Fibroblast of lung (primary cell): ENCODE measurements around the gene SYT9.
"Not testable (repeated sequence)": the region's sequence is repeated elsewhere in the genome, so short reads cannot be mapped to it uniquely, and the experiment has no call there.

ENCODE experiments used
- CTCF ChIP-seq, 2 donors: IDR thresholded peaks in 1 of 2; conservative IDR thresholded peaks in 1 of 2; 1 replicate in 1 of 2; 2 replicates in 1 of 2; pipeline ENCODE4 v1.5.1; 2011 to 2012; ENCODE audit warnings: low read length in 2 of 2, control low read depth in 1 of 2, inconsistent platforms in 1 of 2, low read depth in 1 of 2, mild to moderate bottlenecking in 1 of 2
- EZH2 ChIP-seq: IDR thresholded peaks from 2 replicates; pipeline ENCODE4 v1.5.1; 2012; ENCODE audit warnings: low read length, control low read depth, mild to moderate bottlenecking; ENCODE audit errors: missing control alignments

- not testable (repeated sequence) for TF ChIP-seq CTCF (conservative IDR thresholded peaks at IDR 0.05 in 1 of 2, IDR thresholded peaks at IDR 0.05 in 1 of 2; ENCODE audit: low read depth in 1 of 2, low read length in 2 of 2); EZH2
These were observed 83.7 kb downstream of the SYT9 start for GRCh38 chr11:7335442-7335841.
